Measurements from ENCODE around the gene PCK2.

PCK2 gene

GRCh38 chr14:24080888-24081738 lies 13.0 kb upstream of the PCK2 start:
- no peak for DNase-seq (ENCODE audit: extremely low read depth, low read depth)
- no peak for TF ChIP-seq CTCF (IDR thresholded peaks at IDR 0.05; ENCODE audit: low read depth, low read length)

- no peak for TF ChIP-seq CTCF (IDR thresholded peaks at IDR 0.05; ENCODE audit: low read depth, low read length)
- no peak for DNase-seq (ENCODE audit: extremely low read depth, low read depth)
Observed at GRCh38 chr14:24081739-24082211, 12.3 kb upstream of the PCK2 start.

GRCh38 chr14:24082411-24083080 lies 11.6 kb upstream of the PCK2 start:
- no peak for DNase-seq (ENCODE audit: extremely low read depth, low read depth)
- no peak for TF ChIP-seq CTCF (IDR thresholded peaks at IDR 0.05; ENCODE audit: low read depth, low read length)

DNA sequence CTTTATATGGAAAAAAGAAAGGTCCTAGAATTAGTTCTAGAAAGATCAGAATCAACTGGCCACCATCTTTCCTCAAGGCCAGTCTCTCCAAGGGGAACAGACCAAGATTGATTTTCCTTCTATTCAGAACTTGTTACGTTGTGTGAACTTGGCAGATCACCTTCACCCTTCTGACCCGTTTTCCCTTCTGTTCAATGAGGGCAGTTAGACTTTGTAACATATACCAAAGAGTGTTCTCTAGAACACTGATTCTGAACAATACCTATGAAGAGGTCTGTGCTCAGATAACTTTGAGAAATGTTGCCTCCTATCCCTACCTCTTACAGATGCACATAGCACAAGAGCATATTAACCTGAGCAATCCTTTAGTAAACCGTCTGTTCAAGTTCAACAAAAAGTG lies 10.6 kb upstream of the PCK2 start:
- DNase-seq (ENCODE audit: extremely low read depth, low read depth): no peak
- TF ChIP-seq CTCF (IDR thresholded peaks at IDR 0.05; ENCODE audit: low read depth, low read length): no peak

DNA sequence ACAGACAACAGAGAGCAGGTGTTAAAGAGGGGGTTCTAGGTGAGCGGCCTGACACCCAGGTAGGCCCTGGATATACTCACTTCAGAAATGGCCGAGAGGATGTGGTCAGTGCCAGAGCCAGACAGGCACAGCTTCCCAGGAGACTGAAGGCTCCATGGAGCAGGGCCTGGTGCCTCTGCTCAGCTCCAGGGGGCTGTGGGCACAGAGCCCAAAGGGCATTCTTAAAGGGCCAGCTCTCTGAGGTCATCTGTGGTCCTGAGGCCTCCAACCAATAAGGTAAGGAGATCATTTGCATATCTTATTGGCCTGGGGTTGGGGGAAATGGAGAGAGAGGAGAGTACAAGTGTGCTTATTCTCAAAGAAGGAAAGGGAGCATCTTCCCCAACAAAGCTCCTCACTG lies 9.7 kb upstream of the PCK2 start:
- DNase-seq (ENCODE audit: extremely low read depth, low read depth): no peak
- TF ChIP-seq CTCF (IDR thresholded peaks at IDR 0.05; ENCODE audit: low read depth, low read length): no peak

DNA sequence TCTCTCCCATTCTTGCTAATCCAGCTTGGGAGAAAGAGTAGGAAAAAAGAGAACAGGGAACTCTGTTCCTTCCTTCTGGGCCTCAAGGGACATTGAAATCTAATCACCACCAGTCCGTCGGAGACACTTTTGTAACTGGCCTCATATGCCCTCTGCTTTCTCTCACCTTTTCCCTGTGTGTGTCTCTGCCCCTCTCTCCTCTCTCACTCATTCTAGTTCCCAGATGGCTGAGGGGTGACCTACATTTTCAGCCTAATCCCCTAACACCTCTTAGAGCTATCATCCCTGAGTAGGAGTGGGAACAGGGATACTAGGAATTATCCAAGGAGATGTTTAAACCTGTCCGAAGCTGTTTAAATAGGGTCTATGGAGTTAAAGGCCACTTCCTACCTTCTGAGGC lies 8.9 kb upstream of the PCK2 start:
- no peak for DNase-seq (ENCODE audit: extremely low read depth, low read depth)
- no peak for TF ChIP-seq CTCF (IDR thresholded peaks at IDR 0.05; ENCODE audit: low read depth, low read length)

All from AG09319 (cell line).